Measurements from ENCODE around the gene RAP2C.

RAP2C gene

GRCh38 chrX:132208422-132208821, 10.8 kb downstream of the RAP2C start:
- peaks cover 9% of the 10 kb centered on the region; the same call in 1 of the 2 replicates for H3K36me3 ChIP-seq (ENCODE audit: insufficient read depth, low read length)
- H3K9ac ChIP-seq (ENCODE audit: insufficient read length), result no peak overlapping the region
- DNase-seq (ENCODE audit: low read depth, low spot score), result no peak
- H3K9me3 ChIP-seq (ENCODE audit: low read depth, low read length), result no peaks in the 10 kb centered on the region
- H3K4me3 ChIP-seq, result no peak overlapping the region
- no peak overlapping the region for H3K27ac ChIP-seq
- TF ChIP-seq FOXP2 (optimal IDR thresholded peaks at IDR 0.05; ENCODE audit: control extremely low read depth, extremely low read length, insufficient read depth), result no peak
- no peak for TF ChIP-seq EZH2 (IDR thresholded peaks at IDR 0.05)
- no peak for TF ChIP-seq POLR2AphosphoS5 (IDR thresholded peaks at IDR 0.05; ENCODE audit: borderline replicate concordance, low read depth, low read length)

- Histone ChIP-seq H3K27ac (no peak overlapping the region), H3K4me3 (no peak overlapping the region), H3K9ac (ENCODE audit: insufficient read length) (no peak overlapping the region), H3K9me3 (ENCODE audit: low read depth, low read length) (no peaks in the 10 kb centered on the region), H3K36me3 (ENCODE audit: insufficient read depth, low read length) (peaks cover 7% of the 10 kb centered on the region; the same call in 1 of the 2 replicates)
- no peak for TF ChIP-seq EZH2 (IDR thresholded peaks at IDR 0.05)
- no peak for TF ChIP-seq POLR2AphosphoS5 (IDR thresholded peaks at IDR 0.05; ENCODE audit: borderline replicate concordance, low read depth, low read length)
- no peak for TF ChIP-seq FOXP2 (optimal IDR thresholded peaks at IDR 0.05; ENCODE audit: control extremely low read depth, extremely low read length, insufficient read depth)
- no peak for DNase-seq (ENCODE audit: low read depth, low spot score)
Measured at GRCh38 chrX:132207996-132208395, 11.3 kb downstream of the RAP2C start.

- no peak for TF ChIP-seq POLR2AphosphoS5 (IDR thresholded peaks at IDR 0.05; ENCODE audit: borderline replicate concordance, low read depth, low read length)
- no peak for TF ChIP-seq EZH2 (IDR thresholded peaks at IDR 0.05)
- TF ChIP-seq FOXP2 (optimal IDR thresholded peaks at IDR 0.05; ENCODE audit: control extremely low read depth, extremely low read length, insufficient read depth), result no peak
- Histone ChIP-seq H3K4me3 (no peak overlapping the region), H3K9ac (ENCODE audit: insufficient read length) (no peak overlapping the region), H3K27ac (no peak overlapping the region), H3K36me3 (ENCODE audit: insufficient read depth, low read length) (no peaks in the 10 kb centered on the region), H3K9me3 (ENCODE audit: low read depth, low read length) (no peaks in the 10 kb centered on the region)
- DNase-seq (ENCODE audit: low read depth, low spot score), result no peak
Measured at GRCh38 chrX:132206259-132206658, 13.0 kb downstream of the RAP2C start.

GRCh38 chrX:132204629-132205028, 14.6 kb downstream of the RAP2C start:
- TF ChIP-seq POLR2AphosphoS5 (IDR thresholded peaks at IDR 0.05; ENCODE audit: borderline replicate concordance, low read depth, low read length) (no peak), FOXP2 (optimal IDR thresholded peaks at IDR 0.05; ENCODE audit: control extremely low read depth, extremely low read length, insufficient read depth) (no peak), EZH2 (IDR thresholded peaks at IDR 0.05) (no peak)
- DNase-seq (ENCODE audit: low read depth, low spot score), result no peak
- Histone ChIP-seq H3K9ac (ENCODE audit: insufficient read length) (no peak overlapping the region), H3K27ac (no peak overlapping the region), H3K9me3 (ENCODE audit: low read depth, low read length) (no peaks in the 10 kb centered on the region), H3K4me3 (no peak overlapping the region), H3K36me3 (ENCODE audit: insufficient read depth, low read length) (no peaks in the 10 kb centered on the region)

GRCh38 chrX:132200976-132201375, 18.3 kb downstream of the RAP2C start:
- H3K9me3 ChIP-seq (ENCODE audit: low read depth, low read length), result no peaks in the 10 kb centered on the region
- no peak overlapping the region for H3K9ac ChIP-seq (ENCODE audit: insufficient read length)
- no peaks in the 10 kb centered on the region for H3K36me3 ChIP-seq (ENCODE audit: insufficient read depth, low read length)
- H3K27ac ChIP-seq, result no peak overlapping the region
- no peak for DNase-seq (ENCODE audit: low read depth, low spot score)
- H3K4me3 ChIP-seq, result no peak overlapping the region
- no peak for TF ChIP-seq FOXP2 (optimal IDR thresholded peaks at IDR 0.05; ENCODE audit: control extremely low read depth, extremely low read length, insufficient read depth)
- no peak for TF ChIP-seq POLR2AphosphoS5 (IDR thresholded peaks at IDR 0.05; ENCODE audit: borderline replicate concordance, low read depth, low read length)
- TF ChIP-seq EZH2 (IDR thresholded peaks at IDR 0.05), result no peak

- Histone ChIP-seq H3K27ac (no peak overlapping the region), H3K4me3 (no peak overlapping the region), H3K9ac (ENCODE audit: insufficient read length) (no peak overlapping the region), H3K36me3 (ENCODE audit: insufficient read depth, low read length) (no peaks in the 10 kb centered on the region), H3K9me3 (ENCODE audit: low read depth, low read length) (no peaks in the 10 kb centered on the region)
- no peak for DNase-seq (ENCODE audit: low read depth, low spot score)
- no peak for TF ChIP-seq POLR2AphosphoS5 (IDR thresholded peaks at IDR 0.05; ENCODE audit: borderline replicate concordance, low read depth, low read length)
- no peak for TF ChIP-seq FOXP2 (optimal IDR thresholded peaks at IDR 0.05; ENCODE audit: control extremely low read depth, extremely low read length, insufficient read depth)
- TF ChIP-seq EZH2 (IDR thresholded peaks at IDR 0.05), result no peak
Measured at GRCh38 chrX:132199941-132200340, 19.3 kb downstream of the RAP2C start.

- Histone ChIP-seq H3K9ac (ENCODE audit: insufficient read length) (no peak overlapping the region), H3K36me3 (ENCODE audit: insufficient read depth, low read length) (no peaks in the 10 kb centered on the region), H3K27ac (no peak overlapping the region), H3K9me3 (ENCODE audit: low read depth, low read length) (no peaks in the 10 kb centered on the region), H3K4me3 (no peak overlapping the region)
- no peak for TF ChIP-seq EZH2 (IDR thresholded peaks at IDR 0.05)
- TF ChIP-seq FOXP2 (optimal IDR thresholded peaks at IDR 0.05; ENCODE audit: control extremely low read depth, extremely low read length, insufficient read depth), result no peak
- TF ChIP-seq POLR2AphosphoS5 (IDR thresholded peaks at IDR 0.05; ENCODE audit: borderline replicate concordance, low read depth, low read length), result no peak
- DNase-seq (ENCODE audit: low read depth, low spot score), result no peak
Measured at GRCh38 chrX:132193872-132194574, 25.2 kb downstream of the RAP2C start.

GRCh38 chrX:132191938-132192337, 27.3 kb downstream of the RAP2C start:
- no peak overlapping the region for H3K27ac ChIP-seq
- TF ChIP-seq FOXP2 (optimal IDR thresholded peaks at IDR 0.05; ENCODE audit: control extremely low read depth, extremely low read length, insufficient read depth) (no peak), POLR2AphosphoS5 (IDR thresholded peaks at IDR 0.05; ENCODE audit: borderline replicate concordance, low read depth, low read length) (no peak), EZH2 (IDR thresholded peaks at IDR 0.05) (no peak)
- no peak for DNase-seq (ENCODE audit: low read depth, low spot score)
- H3K36me3 ChIP-seq (ENCODE audit: insufficient read depth, low read length), result no peaks in the 10 kb centered on the region
- H3K9ac ChIP-seq (ENCODE audit: insufficient read length), result no peak overlapping the region
- H3K9me3 ChIP-seq (ENCODE audit: low read depth, low read length), result no peaks in the 10 kb centered on the region
- H3K4me3 ChIP-seq, result no peak overlapping the region

- H3K4me3 ChIP-seq, result no peak overlapping the region
- no peak for DNase-seq (ENCODE audit: low read depth, low spot score)
- no peak for TF ChIP-seq POLR2AphosphoS5 (IDR thresholded peaks at IDR 0.05; ENCODE audit: borderline replicate concordance, low read depth, low read length)
- TF ChIP-seq FOXP2 (optimal IDR thresholded peaks at IDR 0.05; ENCODE audit: control extremely low read depth, extremely low read length, insufficient read depth), result no peak
- TF ChIP-seq EZH2 (IDR thresholded peaks at IDR 0.05), result no peak
- H3K9ac ChIP-seq (ENCODE audit: insufficient read length), result no peak overlapping the region
- H3K9me3 ChIP-seq (ENCODE audit: low read depth, low read length), result no peaks in the 10 kb centered on the region
- no peak overlapping the region for H3K27ac ChIP-seq
- no peaks in the 10 kb centered on the region for H3K36me3 ChIP-seq (ENCODE audit: insufficient read depth, low read length)
Measured at GRCh38 chrX:132188175-132188574, 31.1 kb downstream of the RAP2C start.
